Upper lobe of right lung (tissue), 1 donor: Measurements from ENCODE around the gene DTNBP1. TPM values are rescaled to one million over a fixed set of nuclear protein-coding genes. Genes with fewer than 3 reads are reported as not detected.

Experiments
- ATAC-seq: fragments of 200-7000 bp; cut with Tn5 transposase; one replicate; pipeline ENCODE4 v1.9.1; 2020; ENCODE audit warnings: mild to moderate bottlenecking, moderate library complexity
- DNase-seq: peaks from one replicate; pipeline ENCODE4 v3.0.0-alpha.2; 2020
- H3K27ac ChIP-seq: fragments of 200-600 bp; one replicate; pipeline ENCODE4 v1.8.0; 2022
- H3K27me3 ChIP-seq: fragments of 200-600 bp; one replicate; pipeline ENCODE4 v1.8.0; 2022; ENCODE audit warnings: mild to moderate bottlenecking
- H3K36me3 ChIP-seq: fragments of 200-600 bp; one replicate; pipeline ENCODE4 v1.8.0; 2022
- H3K4me1 ChIP-seq: fragments of 200-600 bp; one replicate; pipeline ENCODE4 v1.8.0; 2022
- H3K4me3 ChIP-seq: fragments of 200-600 bp; one replicate; pipeline ENCODE4 v1.8.0; 2022; ENCODE audit warnings: mild to moderate bottlenecking
- H3K9me3 ChIP-seq: fragments of 200-600 bp; one replicate; pipeline ENCODE4 v1.8.0; 2022
- CTCF ChIP-seq: fragments of 200-600 bp; IDR thresholded peaks from one replicate; pipeline ENCODE4 v1.8.0; 2022; ENCODE audit warnings: antibody characterized with exemption
- intact Hi-C: fragments of 100-400 bp; cut with DNase I; formaldehyde crosslinking; loops from one replicate; pipeline ENCODE4 v1.11.0; 2022
- total RNA-seq: library from RNA; stranded (reverse); fragmentation: NEBNext Ultra II Directional; extraction: Animal tissue kit (Norgen Biotek cat#: 25700); gene quantifications from one replicate; pipeline ENCODE4 v1.2.1, GENCODE V29; 2021
- donor health status: DM: no; HTN: yes; CAD: no; lungs with severe emphysema.

Gene DTNBP1
- total RNA-seq, 1 donor from 2014 or later: 25.9 TPM

- no peaks in the 10 kb centered on the region for H3K4me1 ChIP-seq
- intact Hi-C loops: no loop called here
- no peaks in the 10 kb centered on the region for H3K36me3 ChIP-seq
- no peak overlapping the region for H3K4me3 ChIP-seq
- H3K27me3 ChIP-seq: no peaks in the 10 kb centered on the region
- TF ChIP-seq CTCF: no peak
- ATAC-seq (no peak), DNase-seq (no peak)
- H3K9me3 ChIP-seq: peaks cover 10% of the 10 kb centered on the region
- no peak overlapping the region for H3K27ac ChIP-seq
Observed at GRCh38 chr6:15643542-15643941, 19.3 kb downstream of the DTNBP1 start.

GRCh38 chr6:15642276-15642675, 20.6 kb downstream of the DTNBP1 start:
- no peaks in the 10 kb centered on the region for H3K27me3 ChIP-seq
- no peak overlapping the region for H3K4me3 ChIP-seq
- DNase-seq (no peak), ATAC-seq (peak; percentile 22)
- no peak for TF ChIP-seq CTCF
- H3K36me3 ChIP-seq: no peaks in the 10 kb centered on the region
- H3K27ac ChIP-seq: no peak overlapping the region
- H3K9me3 ChIP-seq: peaks cover 10% of the 10 kb centered on the region
- H3K4me1 ChIP-seq: no peaks in the 10 kb centered on the region
- intact Hi-C loops: no loop called here

- Histone ChIP-seq H3K4me3 (no peak overlapping the region), H3K4me1 (no peaks in the 10 kb centered on the region), H3K9me3 (peaks cover under 1% of the 10 kb centered on the region), H3K27ac (no peak overlapping the region), H3K27me3 (no peaks in the 10 kb centered on the region), H3K36me3 (peaks cover 11% of the 10 kb centered on the region)
- ATAC-seq (no peak), DNase-seq (no peak)
- intact Hi-C loops: no loop called here
- TF ChIP-seq CTCF: no peak
Observed at GRCh38 chr6:15638373-15638772, 24.5 kb downstream of the DTNBP1 start.

- intact Hi-C loops: no loop called here
- DNase-seq (no peak), ATAC-seq (no peak)
- Histone ChIP-seq H3K4me1 (peaks cover 7% of the 10 kb centered on the region), H3K36me3 (peaks cover 6% of the 10 kb centered on the region), H3K27me3 (no peaks in the 10 kb centered on the region), H3K9me3 (no peaks in the 10 kb centered on the region), H3K4me3 (no peak overlapping the region), H3K27ac (no peak overlapping the region)
- TF ChIP-seq CTCF: no peak
Observed at GRCh38 chr6:15631432-15631831, 31.4 kb downstream of the DTNBP1 start.

- DNase-seq (no peak), ATAC-seq (no peak)
- no peak for TF ChIP-seq CTCF
- Histone ChIP-seq H3K4me1 (peaks cover 7% of the 10 kb centered on the region), H3K36me3 (no peaks in the 10 kb centered on the region), H3K9me3 (no peaks in the 10 kb centered on the region), H3K27ac (no peak overlapping the region), H3K4me3 (no peak overlapping the region), H3K27me3 (no peaks in the 10 kb centered on the region)
- intact Hi-C loops: no loop called here
Observed at GRCh38 chr6:15630202-15630601, 32.6 kb downstream of the DTNBP1 start.

GRCh38 chr6:15629487-15629886, 33.3 kb downstream of the DTNBP1 start:
- Histone ChIP-seq H3K4me3 (no peak overlapping the region), H3K4me1 (peaks cover 7% of the 10 kb centered on the region), H3K27ac (no peak overlapping the region), H3K9me3 (no peaks in the 10 kb centered on the region), H3K36me3 (no peaks in the 10 kb centered on the region), H3K27me3 (no peaks in the 10 kb centered on the region)
- no peak for DNase-seq
- intact Hi-C loops: loop anchor here (10.0 kb wide), 1 partner anchor 115 kb away; no protein-coding TSS in a partner anchor
- no peak for TF ChIP-seq CTCF
- no peak for ATAC-seq
